Neural cell (in vitro differentiated cells): ENCODE results near the gene AP2B1. TPM values are rescaled to one million over a fixed set of nuclear protein-coding genes. Genes with fewer than 3 reads are reported as not detected.
"Not testable (repeated sequence)": the region's sequence is repeated elsewhere in the genome, so short reads cannot be mapped to it uniquely, and the experiment has no call there.

Source experiments
- H2AFZ ChIP-seq: fragments of 200-600, 300-800 bp; sonication (generic), shearing (Covaris generic); 2 replicates; pipeline ENCODE4 v1.6.0; 2014; ENCODE audit warnings: low read depth, mild to moderate bottlenecking, antibody characterized with exemption, low read length, moderate library complexity
- H3F3A ChIP-seq: fragments of 200-600 bp; shearing (Covaris generic); 2 replicates; pipeline ENCODE4 v1.6.1; 2016; ENCODE audit warnings: mild to moderate bottlenecking, moderate library complexity, mixed read lengths, antibody characterized with exemption, low read length; ENCODE audit not compliant: insufficient read depth, poor library complexity, severe bottlenecking
- H3K27ac ChIP-seq: fragments of 200-600, 300-800 bp; sonication (generic), shearing (Covaris generic); 2 replicates; pipeline ENCODE4 v1.5.1; 2014; ENCODE audit warnings: mild to moderate bottlenecking, low read length, moderate library complexity
- H3K27me3 ChIP-seq: fragments of 300-800, 200-600 bp; sonication (generic), shearing (Covaris generic); 2 replicates; pipeline ENCODE4 v1.6.0; 2014; ENCODE audit warnings: mild to moderate bottlenecking, low read depth, low read length, moderate library complexity; ENCODE audit not compliant: insufficient read depth
- H3K36me3 ChIP-seq: fragments of 300-800, 200-600 bp; sonication (generic), shearing (Covaris generic); 2 replicates; pipeline ENCODE4 v1.5.1; 2014; ENCODE audit warnings: mild to moderate bottlenecking, antibody characterized with exemption, low read length, moderate library complexity; ENCODE audit not compliant: insufficient read depth
- H3K4me2 ChIP-seq: fragments of 300-800, 200-600 bp; sonication (generic), shearing (Covaris generic); 2 replicates; pipeline ENCODE4 v1.6.0; 2014; ENCODE audit warnings: mild to moderate bottlenecking, low read length
- H3K4me3 ChIP-seq: fragments of 300-800, 200-600 bp; sonication (generic), shearing (Covaris generic); 2 replicates; pipeline ENCODE4 v1.5.1; 2014; ENCODE audit warnings: mild to moderate bottlenecking, low read length, moderate library complexity
- H3K79me2 ChIP-seq: fragments of 200-600 bp; shearing (Covaris generic); replicated peaks from 2 replicates; pipeline ENCODE4 v1.6.0; 2014; ENCODE audit warnings: mild to moderate bottlenecking, low read length, moderate library complexity; ENCODE audit not compliant: insufficient read depth
- H3K9ac ChIP-seq: fragments of 300-800, 200-600 bp; sonication (generic), shearing (Covaris generic); 2 replicates; pipeline ENCODE4 v1.6.1; 2016; ENCODE audit warnings: mild to moderate bottlenecking, low read length, mixed read lengths
- H3K9me2 ChIP-seq: fragments of 200-600 bp; shearing (Covaris generic); 2 replicates; pipeline ENCODE4 v1.6.1; 2016; ENCODE audit warnings: mild to moderate bottlenecking, low read length, mixed read lengths; ENCODE audit not compliant: insufficient read depth
- H3K9me3 ChIP-seq: fragments of 200-600, 300-800 bp; sonication (generic), shearing (Covaris generic); 2 replicates; pipeline ENCODE4 v1.6.1; 2016; ENCODE audit warnings: mild to moderate bottlenecking, mixed run types, low read length, moderate library complexity, mixed read lengths
- H4K20me1 ChIP-seq: fragments of 200-600 bp; shearing (Covaris generic); 2 replicates; pipeline ENCODE4 v1.6.1; 2016; ENCODE audit warnings: mild to moderate bottlenecking, mixed run types; ENCODE audit not compliant: insufficient read depth
- EP300 ChIP-seq: fragments of 450-650 bp; conservative IDR thresholded peaks from 2 replicates; pipeline ENCODE4 v1.6.1; 2014; ENCODE audit warnings: antibody characterized with exemption, mild to moderate bottlenecking, moderate library complexity; ENCODE audit not compliant: poor library complexity, severe bottlenecking
- EZH2 ChIP-seq: fragments of 200-600, 300-800 bp; shearing (Covaris generic), sonication (generic); IDR thresholded peaks from 2 replicates; pipeline ENCODE4 v1.6.1; 2014; ENCODE audit warnings: antibody characterized with exemption, low read length, borderline replicate concordance, mild to moderate bottlenecking; ENCODE audit not compliant: insufficient read depth, poor library complexity, severe bottlenecking
- MXI1 ChIP-seq: fragments of 450-650 bp; conservative IDR thresholded peaks from 2 replicates; pipeline ENCODE4 v1.6.1; 2014; ENCODE audit warnings: antibody characterized with exemption, mild to moderate bottlenecking; ENCODE audit not compliant: poor library complexity, severe bottlenecking
- POLR2AphosphoS5 ChIP-seq: IDR thresholded peaks from 2 replicates; pipeline ENCODE4 v1.6.1; 2012
- RAD21 ChIP-seq: fragments of 450-650 bp; conservative IDR thresholded peaks from 2 replicates; pipeline ENCODE4 v1.6.1; 2014; ENCODE audit warnings: antibody characterized with exemption, mild to moderate bottlenecking, moderate library complexity
- REST ChIP-seq: IDR thresholded peaks from 2 replicates; pipeline ENCODE4 v1.6.1; 2012; ENCODE audit warnings: borderline replicate concordance
- SMC3 ChIP-seq: fragments of 450-650 bp; conservative IDR thresholded peaks from 2 replicates; pipeline ENCODE4 v1.6.1; 2014; ENCODE audit warnings: antibody characterized with exemption, mild to moderate bottlenecking, moderate library complexity; ENCODE audit not compliant: poor library complexity
- TAF1 ChIP-seq: IDR thresholded peaks from 2 replicates; pipeline ENCODE4 v1.6.1; 2012; ENCODE audit warnings: low read depth
- polyA plus RNA-seq: library from polyadenylated mRNA; depleted of rRNA; stranded (reverse); fragments of >200 nt; gene quantifications from 2 replicates; pipeline ENCODE4 v1.2.3, GENCODE V29; 2014
- TF ChIP-seq, protein P1 (sequence below): fragments of 450-650 bp; IDR thresholded peaks from 2 replicates; pipeline ENCODE4 v1.5.1; 2014; ENCODE audit warnings: antibody characterized with exemption, mild to moderate bottlenecking, moderate library complexity; ENCODE audit not compliant: poor library complexity, severe bottlenecking

Gene AP2B1
- polyA plus RNA-seq, 1 donor from 2014 or later, result 59.5 TPM

DNA sequence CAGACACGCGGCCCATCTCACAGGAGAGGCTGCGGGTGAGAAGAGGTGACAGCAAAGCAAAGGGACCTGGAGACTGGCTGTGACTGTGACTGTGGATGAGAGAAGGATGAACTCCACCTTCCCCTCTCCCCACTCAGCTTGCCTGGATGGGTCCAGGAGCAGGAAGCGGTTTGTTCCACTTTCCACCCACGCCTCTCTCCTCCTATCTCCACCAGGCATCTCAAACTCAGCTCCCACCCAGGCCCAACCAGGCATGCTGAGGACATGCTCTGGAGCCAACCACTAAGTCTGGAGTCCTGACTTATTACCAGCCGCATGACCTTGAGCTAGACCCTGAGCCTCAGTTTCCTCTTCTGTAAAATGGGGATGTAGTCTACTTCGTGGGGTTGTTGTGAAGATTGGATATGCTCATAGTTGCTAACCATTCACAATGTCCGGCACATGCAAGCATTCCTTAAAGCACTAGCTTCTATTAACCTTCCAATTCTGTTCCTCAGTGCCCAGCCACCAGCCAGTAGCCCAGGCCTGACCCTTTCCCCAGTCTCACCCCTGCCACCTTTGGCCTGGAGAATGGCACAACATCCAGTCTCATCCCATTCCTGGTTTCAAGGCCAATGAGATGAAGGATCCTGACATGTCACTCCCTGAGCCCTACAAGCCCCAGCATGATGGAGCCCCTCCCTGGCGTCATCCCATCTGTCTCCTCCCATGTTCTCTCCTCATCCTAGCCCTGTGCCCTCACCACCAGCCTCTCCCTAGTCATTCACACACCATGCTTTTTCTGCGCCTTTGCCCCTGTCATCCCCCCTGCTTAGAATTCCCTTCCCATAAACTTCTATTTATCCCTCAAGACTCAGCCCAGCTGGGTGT, 163.6 kb downstream of the AP2B1 start:
- H3K27me3 ChIP-seq, result peaks cover 3% of the 10 kb centered on the region
- no peak overlapping the region for H3K4me3 ChIP-seq
- H4K20me1 ChIP-seq, result no peaks in the 10 kb centered on the region
- no peaks in the 10 kb centered on the region for H3F3A ChIP-seq
- no peaks in the 10 kb centered on the region for H3K36me3 ChIP-seq
- no peak overlapping the region for H2AFZ ChIP-seq
- H3K9me2 ChIP-seq, result no peaks in the 10 kb centered on the region
- H3K9ac ChIP-seq, result no peak overlapping the region
- H3K4me2 ChIP-seq, result no peak overlapping the region
- no peaks in the 10 kb centered on the region for H3K9me3 ChIP-seq
- TF ChIP-seq EZH2, result no peak
- no peak for TF ChIP-seq POLR2AphosphoS5
- TF ChIP-seq MXI1, result no peak
- TF ChIP-seq EP300, result no peak
- TF ChIP-seq REST, result no peak
- no peak for TF ChIP-seq TAF1
- TF ChIP-seq SMC3, result no peak
- TF ChIP-seq, protein P1, sequence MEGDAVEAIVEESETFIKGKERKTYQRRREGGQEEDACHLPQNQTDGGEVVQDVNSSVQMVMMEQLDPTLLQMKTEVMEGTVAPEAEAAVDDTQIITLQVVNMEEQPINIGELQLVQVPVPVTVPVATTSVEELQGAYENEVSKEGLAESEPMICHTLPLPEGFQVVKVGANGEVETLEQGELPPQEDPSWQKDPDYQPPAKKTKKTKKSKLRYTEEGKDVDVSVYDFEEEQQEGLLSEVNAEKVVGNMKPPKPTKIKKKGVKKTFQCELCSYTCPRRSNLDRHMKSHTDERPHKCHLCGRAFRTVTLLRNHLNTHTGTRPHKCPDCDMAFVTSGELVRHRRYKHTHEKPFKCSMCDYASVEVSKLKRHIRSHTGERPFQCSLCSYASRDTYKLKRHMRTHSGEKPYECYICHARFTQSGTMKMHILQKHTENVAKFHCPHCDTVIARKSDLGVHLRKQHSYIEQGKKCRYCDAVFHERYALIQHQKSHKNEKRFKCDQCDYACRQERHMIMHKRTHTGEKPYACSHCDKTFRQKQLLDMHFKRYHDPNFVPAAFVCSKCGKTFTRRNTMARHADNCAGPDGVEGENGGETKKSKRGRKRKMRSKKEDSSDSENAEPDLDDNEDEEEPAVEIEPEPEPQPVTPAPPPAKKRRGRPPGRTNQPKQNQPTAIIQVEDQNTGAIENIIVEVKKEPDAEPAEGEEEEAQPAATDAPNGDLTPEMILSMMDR, result no peak
- TF ChIP-seq RAD21, result no peak
- no peaks in the 10 kb centered on the region for H3K79me2 ChIP-seq
- no peak overlapping the region for H3K27ac ChIP-seq

DNA sequence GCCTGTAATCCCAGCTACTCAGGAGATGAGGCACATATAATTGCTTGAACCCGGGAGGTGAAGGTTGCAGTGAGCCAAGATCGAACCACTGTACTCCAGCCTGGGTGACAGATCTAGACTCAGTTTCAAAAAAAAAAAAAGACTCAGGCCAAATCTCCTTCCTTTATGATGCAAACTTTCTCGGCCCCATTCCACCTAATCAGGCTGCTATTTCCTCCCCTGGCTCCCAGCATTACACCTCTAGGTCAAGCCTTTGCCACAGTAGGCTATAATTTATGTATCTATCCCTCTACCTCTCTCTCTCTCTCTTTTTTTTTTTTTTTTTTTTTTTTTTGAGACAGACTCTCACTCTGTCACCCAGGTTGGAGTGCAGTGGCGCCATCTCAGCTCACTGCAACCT, 164.4 kb downstream of the AP2B1 start:
- H3K27me3 ChIP-seq, H2AFZ ChIP-seq, H3K4me2 ChIP-seq, H4K20me1 ChIP-seq, H3K36me3 ChIP-seq, H3K4me3 ChIP-seq, H3K9me2 ChIP-seq, H3K9me3 ChIP-seq, H3K79me2 ChIP-seq, H3K9ac ChIP-seq, H3K27ac ChIP-seq, H3F3A ChIP-seq: not testable (repeated sequence)
